AG09309 (cell line): Measurements from ENCODE around the gene LTN1.

ENCODE experiments used
- DNase-seq: peaks from one replicate; pipeline ENCODE4 v3.0.0-alpha.2; 2010; ENCODE audit warnings: low read depth
- H3K4me3 ChIP-seq: 2 replicates; pipeline ENCODE4 v1.5.1; 2011; ENCODE audit warnings: mild to moderate bottlenecking, low read depth, low read length, moderate library complexity; ENCODE audit not compliant: control insufficient read depth
- CTCF ChIP-seq: IDR thresholded peaks from 2 replicates; pipeline ENCODE4 v1.5.1; 2011; ENCODE audit warnings: mild to moderate bottlenecking, low read depth, low read length, inconsistent platforms; ENCODE audit not compliant: insufficient read depth, control insufficient read depth; ENCODE audit errors: missing control alignments

Gene LTN1

GRCh38 chr21:28892199-28893111 lies 100.2 kb downstream of the LTN1 start:
- no peak for TF ChIP-seq CTCF
- no peak overlapping the region for H3K4me3 ChIP-seq
- DNase-seq: no peak

- TF ChIP-seq CTCF: no peak
- H3K4me3 ChIP-seq: no peak overlapping the region
- DNase-seq: peak; percentile 79
These were observed 106.9 kb downstream of the LTN1 start for GRCh38 chr21:28885853-28886177.

- peak; percentile 81 for DNase-seq
- peak overlapping the region; percentile 56 for H3K4me3 ChIP-seq
- TF ChIP-seq CTCF: no peak
These were observed 107.5 kb downstream of the LTN1 start for GRCh38 chr21:28884976-28885852.

GRCh38 chr21:28884481-28884880 lies 108.2 kb downstream of the LTN1 start:
- no peak for DNase-seq
- H3K4me3 ChIP-seq: peak overlapping the region; percentile 56
- no peak for TF ChIP-seq CTCF

- TF ChIP-seq CTCF: no peak
- no peak overlapping the region for H3K4me3 ChIP-seq
- DNase-seq: peak; percentile 10
These were observed 108.7 kb downstream of the LTN1 start for GRCh38 chr21:28883931-28884330.

- no peak for TF ChIP-seq CTCF
- no peak for DNase-seq
- H3K4me3 ChIP-seq: no peak overlapping the region
These were observed 110.3 kb downstream of the LTN1 start for GRCh38 chr21:28882345-28882744.
